HG03103 (cell line): Measurements from ENCODE around the gene LMAN2.
"Not testable (repeated sequence)": the region's sequence is repeated elsewhere in the genome, so short reads cannot be mapped to it uniquely, and the experiment has no call there.

Experiments
- ATAC-seq: cut with Tn5 transposase; IDR thresholded peaks from one replicate; pipeline ENCODE4 v1.9.1; 2021; ENCODE audit warnings: low read depth; ENCODE audit not compliant: unreplicated experiment

The LMAN2 gene

DNA sequence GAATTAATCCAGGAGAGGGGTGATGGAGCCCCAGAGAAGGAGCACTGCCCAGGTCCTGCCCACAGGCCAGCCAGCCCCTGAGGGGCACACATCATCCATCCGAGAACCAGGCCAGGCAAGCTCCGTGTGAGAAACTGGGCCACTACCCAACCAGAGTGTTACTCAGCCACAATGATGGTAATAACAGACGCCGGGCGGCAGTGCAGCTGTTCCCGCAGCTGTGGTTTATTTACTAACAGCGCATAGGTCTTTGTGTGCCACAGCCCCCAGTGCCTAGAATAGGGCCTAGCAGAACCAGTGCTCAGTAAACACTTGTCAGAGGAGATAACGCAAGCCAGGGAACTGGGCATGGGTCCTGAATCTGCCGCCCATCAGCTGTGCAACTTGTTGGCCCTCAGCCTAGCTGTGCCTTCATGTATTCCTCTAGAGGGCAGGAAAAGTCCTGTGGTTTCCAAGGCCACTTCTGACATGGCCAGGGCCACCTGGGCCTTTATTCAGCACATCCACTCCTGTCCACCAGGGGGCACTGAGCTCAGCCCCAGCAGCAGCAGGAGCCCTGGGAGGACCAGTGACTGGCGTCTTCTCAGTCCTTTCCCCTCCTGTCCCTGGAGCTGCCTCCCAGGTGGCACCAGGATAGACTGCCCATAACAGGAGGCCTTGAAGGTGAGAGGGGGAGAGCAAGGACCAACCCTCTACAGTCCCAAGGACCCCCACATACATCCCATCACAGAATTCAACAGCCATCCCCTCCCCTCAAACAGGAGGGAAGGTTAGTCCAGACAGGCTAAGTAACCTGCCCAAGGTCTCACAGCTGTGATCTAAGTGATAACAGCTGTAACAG, 41.9 kb downstream of the LMAN2 start:
- ATAC-seq: no peak

GRCh38 chr5:177308740-177309139, 42.7 kb downstream of the LMAN2 start:
- no peak for ATAC-seq

GRCh38 chr5:177307544-177308363, 43.7 kb downstream of the LMAN2 start:
- ATAC-seq: no peak

DNA sequence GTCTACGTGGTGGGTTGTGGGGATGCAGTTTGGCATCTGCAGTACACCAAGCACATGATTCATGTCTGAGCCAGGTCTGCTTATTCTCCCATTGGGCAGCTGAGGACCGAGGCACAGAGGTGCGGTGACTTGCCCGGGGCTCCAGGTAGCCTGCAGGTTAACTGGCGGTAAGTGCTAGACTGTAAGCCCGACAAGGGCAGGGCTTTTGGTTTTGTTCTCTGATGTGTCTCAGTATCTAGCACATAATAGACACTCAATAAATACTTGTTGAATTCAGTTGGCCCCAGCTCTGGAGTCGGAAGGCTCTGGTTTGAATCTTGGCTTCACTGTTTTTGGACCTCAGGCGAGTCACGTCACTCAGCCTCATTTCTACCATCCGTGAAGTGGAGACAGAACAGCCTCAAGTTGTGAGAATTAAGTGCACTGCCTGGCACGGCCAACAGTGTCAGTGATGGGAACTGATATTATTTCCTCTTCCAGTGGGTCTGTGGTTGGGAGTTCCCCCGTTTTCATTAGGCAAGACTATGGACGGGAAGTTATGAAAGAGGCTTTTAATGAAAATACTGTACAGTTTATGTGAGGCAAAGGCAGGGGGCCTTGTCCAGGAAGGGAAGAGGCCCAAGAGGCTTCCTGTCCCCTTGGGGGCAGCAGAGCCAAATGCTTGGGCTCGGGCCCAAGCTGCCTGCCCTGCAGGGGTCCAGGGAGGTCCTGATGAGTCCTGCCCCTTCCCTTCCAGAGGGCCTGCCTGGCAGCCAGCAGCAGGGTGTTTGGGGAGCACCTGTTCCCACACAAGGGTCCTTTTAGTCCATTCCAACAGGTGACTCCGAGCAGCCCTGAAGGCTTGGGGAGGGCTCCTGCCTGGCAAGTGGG, 44.6 kb downstream of the LMAN2 start:
- ATAC-seq: no peak

- not testable (repeated sequence) for ATAC-seq
Observed at GRCh38 chr5:177306103-177306640, 45.3 kb downstream of the LMAN2 start.

- no peak for ATAC-seq
Observed at GRCh38 chr5:177304392-177305119, 46.9 kb downstream of the LMAN2 start.

- ATAC-seq: no peak
Observed at GRCh38 chr5:177303925-177304391, 47.5 kb downstream of the LMAN2 start.

DNA sequence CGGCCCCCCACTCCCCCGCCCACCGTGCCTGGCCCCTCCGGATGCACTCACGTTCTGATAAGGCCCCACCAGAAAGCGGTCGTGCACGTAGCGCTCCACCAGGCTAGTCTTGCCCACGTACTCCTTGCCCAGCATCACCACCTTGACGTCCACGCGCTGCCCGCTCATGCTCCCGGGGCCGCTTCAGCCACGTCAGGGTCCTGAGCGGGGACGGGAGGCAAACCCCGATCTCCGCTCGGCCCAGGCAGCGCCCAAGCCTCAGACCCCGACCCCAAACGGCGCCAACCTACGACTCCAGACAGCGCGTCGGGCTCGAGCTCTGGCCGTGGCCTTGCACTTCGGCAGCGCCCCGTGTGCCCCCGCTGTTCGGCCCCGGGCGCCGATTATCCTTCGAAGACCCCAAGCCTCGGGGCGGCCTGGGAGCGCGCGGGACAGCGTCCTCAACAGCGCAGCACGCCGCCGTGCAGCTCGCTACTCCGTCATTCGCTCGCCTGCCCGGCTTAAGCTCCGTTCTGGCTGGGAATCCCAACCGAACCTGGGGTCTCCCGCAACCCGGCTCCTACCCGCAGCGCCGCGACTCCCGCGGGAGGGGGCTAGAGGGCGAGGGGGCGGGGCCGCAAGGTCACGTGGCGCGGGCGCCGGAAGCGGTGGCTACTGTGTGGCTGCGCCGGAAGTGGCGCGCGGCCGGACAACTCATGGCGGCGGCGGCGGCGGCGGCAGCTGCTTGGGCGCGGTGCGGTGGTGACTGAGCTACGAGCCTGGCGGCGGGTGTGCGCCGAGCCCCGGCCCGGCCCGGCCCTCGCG, 48.1 kb downstream of the LMAN2 start, which contains the start of the genes PRELID1 and RAB24:
TSS of gene PRELID1 (plus strand) at position 679 of the 804 bp plus-strand sequence. CDS start 187 bp downstream, outside the sequence.
TSS of gene RAB24 (minus strand) at position 599 of the 804 bp plus-strand sequence. CDS start at position 168, 431 bp downstream.
- ATAC-seq: peak; percentile 48

GRCh38 chr5:177302354-177303110, 48.9 kb downstream of the LMAN2 start:
- ATAC-seq: no peak

GRCh38 chr5:177301503-177302165, 49.8 kb downstream of the LMAN2 start:
- ATAC-seq: no peak

DNA sequence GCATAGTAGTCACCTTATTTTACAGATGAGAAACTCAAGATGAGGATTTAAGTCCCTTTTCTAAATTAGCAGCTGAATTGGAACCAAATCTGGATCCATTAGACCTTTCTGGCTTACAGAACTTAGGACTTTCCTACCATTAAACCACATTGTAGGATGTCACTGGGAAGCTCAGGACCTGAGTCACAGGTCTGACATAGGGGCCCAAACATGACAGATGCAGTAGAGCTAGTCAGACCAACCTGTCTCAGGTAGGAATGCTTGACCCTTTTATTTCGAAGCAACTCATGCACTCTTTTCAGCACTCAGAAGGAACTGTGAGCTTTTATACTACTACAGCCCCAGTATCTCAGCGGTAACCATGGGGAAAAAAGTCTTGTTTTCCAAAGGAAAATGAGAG, 50.5 kb downstream of the LMAN2 start:
- ATAC-seq: no peak

DNA sequence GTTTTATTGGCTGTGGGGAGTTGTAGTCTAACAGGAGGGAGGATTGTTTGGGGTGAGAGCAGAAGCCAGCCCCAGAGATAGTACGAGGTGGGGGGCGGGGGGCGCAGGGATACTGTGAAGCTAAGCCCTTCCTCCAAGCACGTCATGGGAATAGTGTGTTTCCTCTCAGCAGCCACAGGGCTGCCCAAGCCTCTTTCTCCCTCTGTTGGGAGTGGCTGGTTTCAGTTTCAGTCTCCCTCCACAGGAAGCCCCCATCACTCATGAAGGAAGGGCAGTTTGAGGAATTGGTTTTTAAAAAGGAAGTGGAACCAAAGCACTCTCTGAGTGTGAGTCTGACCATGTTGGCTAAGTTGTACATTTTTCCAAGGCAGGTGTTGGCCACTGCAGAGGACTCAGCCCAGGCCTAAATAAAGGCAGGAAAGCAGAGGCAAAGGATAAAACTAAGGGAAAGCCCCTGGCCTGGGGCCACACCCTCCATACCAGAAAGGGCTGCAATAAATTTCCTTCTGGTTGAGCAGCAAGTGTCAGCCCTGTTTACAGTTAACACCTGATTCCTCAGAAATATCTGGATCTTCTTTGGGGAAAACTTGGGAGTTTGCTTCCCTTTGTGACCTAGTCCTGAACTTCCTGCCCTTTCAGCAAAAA, 51.1 kb downstream of the LMAN2 start:
- ATAC-seq: peak; percentile 49

DNA sequence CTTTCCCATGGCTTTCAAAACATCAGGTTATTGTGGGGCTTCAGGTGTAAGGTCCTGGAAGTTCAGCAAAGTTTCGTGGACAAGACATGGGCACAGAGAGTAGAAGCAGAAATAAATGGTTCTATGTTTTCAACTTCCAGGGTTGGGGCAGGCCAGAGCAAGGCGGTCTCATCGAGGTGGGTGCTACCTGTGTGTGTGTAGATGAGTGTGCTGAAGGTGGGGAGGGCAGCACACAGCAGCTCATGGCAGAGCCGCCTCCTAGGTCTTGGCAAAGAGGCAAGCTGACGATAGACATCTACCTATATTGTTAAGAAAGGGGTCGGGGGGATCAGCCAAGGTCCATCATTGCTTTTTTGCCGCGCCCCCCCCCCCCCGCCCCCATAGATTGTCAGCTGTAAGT, 51.8 kb downstream of the LMAN2 start:
- no peak for ATAC-seq

GRCh38 chr5:177297922-177298321, 53.5 kb downstream of the LMAN2 start:
- ATAC-seq: no peak

DNA sequence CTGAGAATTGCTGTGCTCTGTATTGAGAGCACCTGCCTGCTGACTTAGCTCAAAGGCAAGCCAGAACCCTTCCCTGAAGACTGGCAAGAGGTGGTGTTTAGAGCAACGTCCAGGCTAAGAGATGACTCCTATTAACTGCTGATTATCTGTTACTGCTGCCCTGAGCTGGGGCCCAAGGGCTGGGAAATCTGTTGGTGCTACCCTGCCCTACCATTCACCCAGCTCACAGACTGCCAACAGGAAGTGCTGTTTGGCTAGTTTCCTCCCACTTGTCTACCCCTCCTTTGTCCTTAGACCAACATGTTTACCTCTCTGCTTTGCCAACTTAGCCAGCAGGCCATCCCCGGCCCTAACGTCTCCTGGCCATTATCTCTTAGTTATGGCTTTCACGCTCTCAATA, 54.9 kb downstream of the LMAN2 start:
- no peak for ATAC-seq

- ATAC-seq: no peak
Observed at GRCh38 chr5:177295924-177296323, 55.5 kb downstream of the LMAN2 start.

DNA sequence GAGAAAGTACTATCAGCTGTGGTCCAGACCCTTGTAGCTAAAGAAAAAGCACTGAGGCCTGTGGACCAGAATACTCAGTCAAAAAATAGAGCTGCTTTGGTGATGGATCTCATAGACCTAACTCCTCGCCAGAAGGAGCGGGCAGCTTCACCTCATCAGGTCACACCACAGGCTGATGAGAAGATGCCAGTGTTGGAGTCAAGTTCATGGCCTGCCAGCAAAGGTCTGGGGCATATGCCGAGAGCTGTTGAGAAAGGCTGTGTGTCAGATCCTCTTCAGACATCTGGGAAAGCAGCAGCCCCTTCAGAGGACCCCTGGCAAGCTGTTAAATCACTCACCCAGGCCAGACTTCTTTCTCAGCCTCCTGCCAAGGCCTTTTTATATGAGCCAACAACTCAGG, 56.8 kb downstream of the LMAN2 start:
- ATAC-seq: no peak
